H9 (cell line): Measurements from ENCODE around the gene PDPN. TPM values are rescaled to one million over a fixed set of nuclear protein-coding genes. Genes with fewer than 3 reads are reported as not detected.
"Not testable (repeated sequence)": the region's sequence is repeated elsewhere in the genome, so short reads cannot be mapped to it uniquely, and the experiment has no call there.

Experiments used
- DNase-seq: peaks from one replicate; pipeline ENCODE4 v3.0.0-alpha.2; 2017
- H2AFZ ChIP-seq: one replicate; pipeline ENCODE4 v1.6.1; 2013; ENCODE audit warnings: mild to moderate bottlenecking, low read length, control low read depth, moderate library complexity
- H2AK5ac ChIP-seq: 2 replicates; pipeline ENCODE4 v1.6.1; 2013; ENCODE audit warnings: low read length, control low read depth, mixed read lengths; ENCODE audit not compliant: insufficient read length
- H2BK120ac ChIP-seq: one replicate; pipeline ENCODE4 v1.6.1; 2013; ENCODE audit warnings: low read depth, mild to moderate bottlenecking, low read length, control low read depth, inconsistent platforms; ENCODE audit not compliant: poor library complexity, severe bottlenecking
- H2BK12ac ChIP-seq: 2 replicates; pipeline ENCODE4 v1.6.1; 2013; ENCODE audit warnings: low read length, control low read depth, mixed read lengths, low read depth; ENCODE audit not compliant: insufficient read length
- H2BK15ac ChIP-seq: 2 replicates; pipeline ENCODE4 v1.6.1; 2013; ENCODE audit warnings: low read depth, low read length, control low read depth
- H2BK20ac ChIP-seq: one replicate; pipeline ENCODE4 v1.6.1; 2013; ENCODE audit warnings: low read depth, mild to moderate bottlenecking, low read length, control low read depth, inconsistent platforms; ENCODE audit not compliant: poor library complexity, severe bottlenecking
- H2BK5ac ChIP-seq: 2 replicates; pipeline ENCODE4 v1.6.1; 2013; ENCODE audit warnings: low read length, control low read depth, mixed read lengths; ENCODE audit not compliant: insufficient read length
- H3K14ac ChIP-seq: 2 replicates; pipeline ENCODE4 v1.6.1; 2013; ENCODE audit warnings: low read length, control low read depth; ENCODE audit not compliant: insufficient read depth
- H3K18ac ChIP-seq: 2 replicates; pipeline ENCODE4 v1.6.1; 2013; ENCODE audit warnings: low read depth, mild to moderate bottlenecking, mixed read lengths, low read length, control low read depth; ENCODE audit not compliant: insufficient read length
- H3K23ac ChIP-seq: 2 replicates; pipeline ENCODE4 v1.6.1; 2013; ENCODE audit warnings: low read length, control low read depth, mixed read lengths, low read depth; ENCODE audit not compliant: insufficient read length
- H3K23me2 ChIP-seq: 2 replicates; pipeline ENCODE4 v1.6.1; 2013; ENCODE audit warnings: low read depth, mild to moderate bottlenecking, mixed read lengths, low read length, control low read depth; ENCODE audit not compliant: insufficient read length, poor library complexity, severe bottlenecking
- H3K27ac ChIP-seq: 2 replicates; pipeline ENCODE4 v1.5.1; 2013; ENCODE audit warnings: low read length, control low read depth, mixed read lengths, low read depth; ENCODE audit not compliant: insufficient read length
- H3K27me3 ChIP-seq: 2 replicates; pipeline ENCODE4 v1.6.1; 2013; ENCODE audit warnings: low read length, control low read depth, inconsistent platforms; ENCODE audit not compliant: insufficient read depth
- H3K4ac ChIP-seq: 2 replicates; pipeline ENCODE4 v1.6.1; 2013; ENCODE audit warnings: low read depth, mild to moderate bottlenecking, control low read depth, inconsistent platforms, low read length, moderate library complexity
- H3K4me1 ChIP-seq: 2 replicates; pipeline ENCODE4 v1.6.1; 2013; ENCODE audit warnings: low read length, control low read depth, inconsistent platforms; ENCODE audit not compliant: insufficient read depth
- H3K4me2 ChIP-seq: 2 replicates; pipeline ENCODE4 v1.6.1; 2013; ENCODE audit warnings: low read length, control low read depth, mixed read lengths; ENCODE audit not compliant: insufficient read length, insufficient read depth
- H3K56ac ChIP-seq: 2 replicates; pipeline ENCODE4 v1.6.1; 2013; ENCODE audit warnings: low read depth, mild to moderate bottlenecking, mixed read lengths, low read length, control low read depth; ENCODE audit not compliant: insufficient read length
- H3K79me1 ChIP-seq: 2 replicates; pipeline ENCODE4 v1.6.1; 2013; ENCODE audit warnings: low read depth, mild to moderate bottlenecking, moderate library complexity, low read length, control low read depth, inconsistent platforms; ENCODE audit not compliant: insufficient read depth, poor library complexity, severe bottlenecking
- H3K79me2 ChIP-seq: 2 replicates; pipeline ENCODE4 v1.6.1; 2013; ENCODE audit warnings: low read length, control low read depth, inconsistent platforms; ENCODE audit not compliant: insufficient read depth
- H3K9ac ChIP-seq: 2 replicates; pipeline ENCODE4 v1.6.1; 2013; ENCODE audit warnings: low read length, control low read depth, mixed read lengths; ENCODE audit not compliant: insufficient read length; ENCODE audit errors: extremely low read depth
- H3K9me3 ChIP-seq: one replicate; pipeline ENCODE4 v1.6.1; 2013; ENCODE audit warnings: low read depth, low read length, inconsistent platforms; ENCODE audit not compliant: control insufficient read depth
- H3T11ph ChIP-seq: one replicate; pipeline ENCODE4 v1.6.1; 2013; ENCODE audit warnings: mild to moderate bottlenecking, low read length, control low read depth, inconsistent platforms
- H4K20me1 ChIP-seq: one replicate; pipeline ENCODE4 v1.6.1; 2013; ENCODE audit not compliant: control insufficient read depth, insufficient read length, insufficient read depth
- H4K5ac ChIP-seq: 2 replicates; pipeline ENCODE4 v1.6.1; 2013; ENCODE audit warnings: low read depth, mild to moderate bottlenecking, mixed read lengths, low read length, control low read depth; ENCODE audit not compliant: insufficient read length
- H4K8ac ChIP-seq: replicated peaks from 2 replicates; pipeline ENCODE4 v1.6.1; 2013; ENCODE audit warnings: low read length, control low read depth, mixed read lengths, low read depth; ENCODE audit not compliant: insufficient read length
- H4K91ac ChIP-seq: 2 replicates; pipeline ENCODE4 v1.6.1; 2013; ENCODE audit warnings: low read depth, mild to moderate bottlenecking, moderate library complexity, mixed read lengths, low read length, control low read depth; ENCODE audit not compliant: insufficient read length
- H3K27ac Mint-ChIP-seq, 3 experiments: 2 replicates in 2 of 3; 3 replicates in 1 of 3; pipeline ENCODE4 v1.8.0; 2020 to 2021; ENCODE audit warnings: mixed read lengths in 3 of 3, mild to moderate bottlenecking in 1 of 3, moderate library complexity in 1 of 3
- H3K27me3 Mint-ChIP-seq: 2 replicates; pipeline ENCODE4 v1.8.0; 2021; ENCODE audit warnings: low read depth, mild to moderate bottlenecking, moderate library complexity, mixed read lengths
- H3K36me3 Mint-ChIP-seq, 3 experiments: 2 replicates in 2 of 3; 3 replicates in 1 of 3; pipeline ENCODE4 v1.8.0; 2020 to 2021; ENCODE audit warnings: low read depth in 3 of 3, mixed read lengths in 3 of 3; ENCODE audit not compliant: insufficient read depth in 1 of 3
- H3K4me1 Mint-ChIP-seq, 2 experiments: 2 replicates each; pipeline ENCODE4 v1.8.0; 2020; ENCODE audit warnings: mixed read lengths in 2 of 2
- H3K4me3 Mint-ChIP-seq, 2 experiments: 2 replicates in 1 of 2; 3 replicates in 1 of 2; pipeline ENCODE4 v1.8.0; 2020 to 2021; ENCODE audit warnings: mild to moderate bottlenecking in 2 of 2, mixed read lengths in 2 of 2, moderate library complexity in 1 of 2
- H3K9me3 Mint-ChIP-seq, 2 experiments: 2 replicates in 1 of 2; 3 replicates in 1 of 2; pipeline ENCODE4 v1.8.0; 2020; ENCODE audit warnings: mild to moderate bottlenecking in 2 of 2, mixed read lengths in 2 of 2, moderate library complexity in 1 of 2
- CTCF ChIP-seq: fragments of 200-600 bp; sonication (generic); conservative IDR thresholded peaks from 3 replicates; pipeline ENCODE4 v1.8.0; 2021; ENCODE audit warnings: antibody characterized with exemption, mild to moderate bottlenecking
- WGBS: extraction: QIAGEN DNeasy Blood & Tissue Kit; methylation state at CpG from one replicate; pipeline ENCODE4 v1.1.7; 2013; ENCODE audit warnings: missing lambda C conversion rate, low lambda C conversion rate, mixed read lengths; ENCODE audit not compliant: insufficient read length; ENCODE audit errors: extremely low coverage; 5-methylcytosine and 5-hydroxymethylcytosine counted together
- total RNA-seq: library from RNA; stranded (reverse); gene quantifications from 2 replicates; pipeline ENCODE4 v1.2.1, GENCODE V29; 2021

The PDPN gene
- total RNA-seq, 1 experiment from 2014 or later, result 205 TPM

DNA sequence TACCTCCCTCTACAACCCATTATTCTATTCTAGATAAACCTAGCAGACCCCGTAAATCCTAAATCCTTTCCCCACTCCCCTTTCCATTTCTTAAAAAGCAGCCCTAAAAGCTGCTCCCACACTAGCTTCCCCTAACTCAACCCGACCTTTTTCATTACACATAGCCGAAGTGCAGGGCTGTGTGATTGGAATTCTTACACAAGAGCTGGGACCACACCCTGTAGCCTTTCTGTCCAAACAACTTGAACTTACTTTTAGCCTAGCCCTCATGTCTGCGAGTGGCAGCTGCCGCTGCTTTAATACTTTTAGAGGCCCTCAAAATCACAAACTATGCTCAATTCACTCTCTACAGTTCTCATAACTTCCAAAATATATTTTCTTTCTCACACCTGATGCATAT lies 19.6 kb upstream of the PDPN start:
- H2AK5ac ChIP-seq, result no peak overlapping the region
- H3K9me3 ChIP-seq, result no peaks in the 10 kb centered on the region
- H3K18ac ChIP-seq, result no peak overlapping the region
- no peak overlapping the region for H2BK12ac ChIP-seq
- no peaks in the 10 kb centered on the region for H3K79me2 ChIP-seq
- H3K4ac ChIP-seq, result no peak overlapping the region
- H3K9me3 Mint-ChIP-seq, result no peaks in the 10 kb centered on the region
- no peak overlapping the region for H4K91ac ChIP-seq
- no peak for DNase-seq
- H3K27me3 ChIP-seq, result no peaks in the 10 kb centered on the region
- no peak overlapping the region for H3K14ac ChIP-seq
- no peak overlapping the region for H2BK20ac ChIP-seq
- no peak overlapping the region for H3K27ac Mint-ChIP-seq
- no CpG with 5 or more reads among the region's 5 CpGs for WGBS
- no peak overlapping the region for H2AFZ ChIP-seq
- H3K56ac ChIP-seq, result no peak overlapping the region
- no peak overlapping the region for H4K8ac ChIP-seq
- no peaks in the 10 kb centered on the region for H3K36me3 Mint-ChIP-seq
- H2BK120ac ChIP-seq, result no peak overlapping the region
- H3K27me3 Mint-ChIP-seq, result peaks cover 17% of the 10 kb centered on the region
- no peak overlapping the region for H2BK15ac ChIP-seq
- H4K5ac ChIP-seq, result no peak overlapping the region
- no peak overlapping the region for H3K27ac ChIP-seq
- no peaks in the 10 kb centered on the region for H3K4me1 Mint-ChIP-seq
- no peaks in the 10 kb centered on the region for H3K79me1 ChIP-seq
- no peak for TF ChIP-seq CTCF
- no peak overlapping the region for H2BK5ac ChIP-seq
- H3K23ac ChIP-seq, result no peak overlapping the region
- no peaks in the 10 kb centered on the region for H4K20me1 ChIP-seq
- no peak overlapping the region for H3K4me3 Mint-ChIP-seq
- no peak overlapping the region for H3T11ph ChIP-seq
- H3K4me2 ChIP-seq, result no peak overlapping the region
- H3K4me1 ChIP-seq, result no peaks in the 10 kb centered on the region
- H3K9ac ChIP-seq, result no peak overlapping the region
- H3K23me2 ChIP-seq, result no peaks in the 10 kb centered on the region

GRCh38 chr1:13570435-13570834 lies 13.2 kb upstream of the PDPN start:
- not testable (repeated sequence) for H2BK15ac ChIP-seq, H2BK20ac ChIP-seq, H3K4ac ChIP-seq, H3K27me3 ChIP-seq, H3K18ac ChIP-seq, H4K5ac ChIP-seq, H3K79me1 ChIP-seq, H3K27ac Mint-ChIP-seq, H4K91ac ChIP-seq, H2BK12ac ChIP-seq, H3T11ph ChIP-seq, H3K4me2 ChIP-seq, H3K36me3 Mint-ChIP-seq, H2BK120ac ChIP-seq, H3K4me1 ChIP-seq, H3K9ac ChIP-seq, H2AFZ ChIP-seq, H2BK5ac ChIP-seq, H3K23me2 ChIP-seq, H3K9me3 ChIP-seq, H3K27me3 Mint-ChIP-seq, H3K4me3 Mint-ChIP-seq, H3K27ac ChIP-seq, DNase-seq, H3K14ac ChIP-seq, H2AK5ac ChIP-seq, H3K4me1 Mint-ChIP-seq, H4K20me1 ChIP-seq, H4K8ac ChIP-seq, H3K23ac ChIP-seq, H3K79me2 ChIP-seq, H3K56ac ChIP-seq, H3K9me3 Mint-ChIP-seq
- no CpG with 5 or more reads among the region's 7 CpGs for WGBS
